HG03460 (cell line): ENCODE measurements around the gene TAF4.

ENCODE experiments used
- ATAC-seq: cut with Tn5 transposase; IDR thresholded peaks from one replicate; pipeline ENCODE4 v1.9.1; 2021; ENCODE audit not compliant: unreplicated experiment

TAF4 gene

DNA sequence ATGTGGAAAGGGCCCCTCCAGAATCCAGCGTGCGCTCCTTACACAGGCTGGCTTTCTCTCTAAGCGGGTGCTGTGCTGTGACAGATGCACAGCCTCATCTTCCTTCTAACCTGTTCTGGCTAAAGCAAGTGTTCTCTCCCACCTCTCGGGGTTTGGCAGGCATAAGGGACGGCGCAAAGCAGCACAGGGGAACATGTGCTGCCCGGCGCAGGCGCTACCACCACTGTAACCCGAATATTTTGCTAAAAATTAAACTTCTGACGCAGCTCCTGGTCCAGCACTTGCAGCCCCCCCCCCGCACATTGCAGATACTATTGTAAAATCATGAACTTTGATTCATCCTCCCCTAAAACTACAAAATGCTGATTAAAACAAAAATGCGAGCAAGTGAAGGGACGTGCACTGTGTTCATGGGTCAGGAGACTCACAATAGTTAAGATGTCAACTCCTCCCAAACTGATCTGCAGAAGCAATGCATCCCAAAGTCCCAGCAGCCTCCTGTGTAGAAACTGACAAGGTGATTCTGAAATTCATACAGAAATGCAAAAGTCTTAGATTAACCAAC lies 43.0 kb downstream of the TAF4 start:
- no peak for ATAC-seq

DNA sequence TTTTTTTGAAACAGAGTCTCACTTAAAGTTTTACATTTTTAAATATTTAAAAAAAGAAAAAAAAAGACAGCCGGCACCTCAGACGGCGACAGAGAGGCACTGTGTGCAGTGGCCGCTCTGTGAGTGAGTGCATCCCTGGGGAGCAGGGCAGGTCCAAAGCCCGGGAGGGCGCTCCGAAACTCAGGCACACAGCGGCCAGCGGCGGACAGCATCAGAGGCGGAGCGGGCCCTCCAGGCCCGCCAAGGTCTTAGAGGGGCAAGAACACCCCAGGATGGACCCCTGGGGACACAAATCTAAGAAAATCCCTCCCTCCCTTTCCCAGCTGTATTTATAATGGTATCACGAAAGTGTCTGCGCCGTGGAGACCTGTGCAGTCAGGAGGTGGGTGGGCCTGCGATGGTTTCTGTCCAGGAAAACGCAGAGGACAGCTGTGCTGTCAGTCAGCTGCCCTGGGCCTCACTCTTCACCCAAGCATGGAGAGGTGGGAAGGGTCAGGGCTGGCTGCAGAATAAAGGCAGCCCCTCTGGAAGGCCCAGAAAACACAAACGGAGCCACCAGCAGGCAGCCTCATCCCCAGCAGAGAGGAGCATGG lies 43.8 kb downstream of the TAF4 start:
- ATAC-seq, result no peak

DNA sequence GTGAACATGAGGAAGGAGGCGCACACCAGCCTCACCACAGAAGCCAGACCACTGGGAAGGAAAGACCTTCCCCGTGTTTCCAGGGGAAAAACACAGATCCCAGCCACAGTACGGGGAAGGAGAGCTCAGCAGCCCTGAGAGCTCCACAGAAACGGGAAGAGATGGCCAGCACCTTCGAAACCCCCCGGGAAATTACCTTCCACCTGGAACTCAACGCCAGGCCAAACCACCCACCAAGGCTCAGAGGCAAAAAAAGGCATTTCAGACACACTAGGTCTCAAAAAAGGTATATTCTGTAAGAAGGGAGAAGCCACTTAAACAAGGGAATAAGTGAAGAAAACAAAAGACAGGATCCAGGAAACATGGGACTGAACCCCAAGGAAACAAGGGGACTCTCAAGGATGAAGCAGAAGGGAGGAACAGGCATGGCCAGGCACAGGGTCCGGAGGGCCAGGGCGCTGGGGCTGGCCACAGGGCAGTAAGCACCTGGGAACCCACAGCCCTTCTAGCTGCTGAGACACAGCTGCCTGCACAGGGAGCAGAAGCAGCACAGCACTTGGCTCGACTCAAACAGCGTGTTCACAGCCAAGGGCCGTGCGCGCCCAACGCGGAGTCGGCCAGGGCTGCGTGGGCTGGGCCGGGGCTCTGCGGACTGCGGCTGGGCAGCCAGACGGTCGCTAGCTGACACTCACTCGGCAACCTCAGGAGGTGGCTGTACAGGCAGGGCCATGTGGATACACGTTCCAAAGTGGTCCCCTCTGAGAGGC lies 44.6 kb downstream of the TAF4 start:
- no peak for ATAC-seq

DNA sequence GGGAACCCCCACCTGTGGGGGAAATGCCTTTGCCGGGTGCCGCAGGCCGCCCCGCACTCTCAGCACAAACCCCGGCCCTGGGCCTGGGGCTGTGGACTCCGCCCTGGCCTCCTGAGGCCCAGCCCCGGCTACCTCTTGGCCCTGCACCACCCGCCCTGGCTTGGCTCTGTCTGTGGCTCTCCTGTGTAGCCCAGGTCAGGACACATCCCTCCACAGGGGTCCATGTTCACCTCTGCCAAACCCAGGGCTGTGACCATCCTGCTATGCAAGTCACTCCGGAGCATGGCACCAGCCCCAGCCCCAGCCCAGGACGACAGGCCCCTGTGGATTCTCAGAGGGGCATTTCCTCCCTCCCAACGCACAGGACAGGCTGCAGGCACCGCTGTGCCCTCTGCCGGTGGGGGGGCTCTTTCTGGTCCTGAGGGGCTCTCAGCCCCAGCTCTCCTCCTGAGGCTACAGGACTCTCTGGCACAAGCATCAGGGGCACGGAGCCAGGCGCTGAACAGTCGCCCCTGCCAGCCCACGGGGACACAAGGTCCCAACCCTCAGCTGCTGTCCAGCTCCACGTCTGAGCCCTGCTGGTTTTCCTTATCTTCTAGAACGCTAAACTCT lies 45.7 kb downstream of the TAF4 start:
- ATAC-seq, result no peak

DNA sequence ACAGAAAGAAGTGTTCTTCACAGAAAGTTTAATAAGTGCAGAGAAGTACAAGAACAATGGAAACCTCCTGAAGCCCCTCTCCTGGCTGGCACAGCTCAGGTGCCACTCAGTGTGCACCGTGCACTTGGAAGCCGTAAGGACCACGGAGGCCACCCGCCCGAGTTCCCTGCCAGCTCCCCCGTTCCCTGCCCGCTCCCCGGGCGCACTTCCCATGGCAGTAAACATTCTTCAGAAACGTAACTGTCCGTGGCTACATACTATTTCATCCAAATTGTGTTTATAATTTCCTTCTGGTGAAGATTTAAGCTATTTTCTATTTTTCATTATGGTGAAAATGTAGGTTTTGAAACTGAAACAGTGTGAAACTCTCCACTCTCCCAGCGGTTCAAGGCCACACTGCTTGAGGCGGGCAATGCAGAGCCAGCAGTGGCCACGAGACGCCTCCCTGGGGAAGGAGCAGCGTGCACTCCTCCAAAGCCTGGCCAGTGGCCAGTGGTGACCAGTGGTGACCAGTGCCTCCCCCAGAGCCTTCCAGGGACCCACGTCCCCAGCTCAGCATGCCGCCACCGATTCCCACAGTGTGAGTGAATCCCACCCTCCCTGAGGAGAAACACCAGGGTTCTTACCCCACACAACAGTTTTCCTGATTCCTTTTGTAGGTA lies 46.4 kb downstream of the TAF4 start:
- ATAC-seq, result no peak

DNA sequence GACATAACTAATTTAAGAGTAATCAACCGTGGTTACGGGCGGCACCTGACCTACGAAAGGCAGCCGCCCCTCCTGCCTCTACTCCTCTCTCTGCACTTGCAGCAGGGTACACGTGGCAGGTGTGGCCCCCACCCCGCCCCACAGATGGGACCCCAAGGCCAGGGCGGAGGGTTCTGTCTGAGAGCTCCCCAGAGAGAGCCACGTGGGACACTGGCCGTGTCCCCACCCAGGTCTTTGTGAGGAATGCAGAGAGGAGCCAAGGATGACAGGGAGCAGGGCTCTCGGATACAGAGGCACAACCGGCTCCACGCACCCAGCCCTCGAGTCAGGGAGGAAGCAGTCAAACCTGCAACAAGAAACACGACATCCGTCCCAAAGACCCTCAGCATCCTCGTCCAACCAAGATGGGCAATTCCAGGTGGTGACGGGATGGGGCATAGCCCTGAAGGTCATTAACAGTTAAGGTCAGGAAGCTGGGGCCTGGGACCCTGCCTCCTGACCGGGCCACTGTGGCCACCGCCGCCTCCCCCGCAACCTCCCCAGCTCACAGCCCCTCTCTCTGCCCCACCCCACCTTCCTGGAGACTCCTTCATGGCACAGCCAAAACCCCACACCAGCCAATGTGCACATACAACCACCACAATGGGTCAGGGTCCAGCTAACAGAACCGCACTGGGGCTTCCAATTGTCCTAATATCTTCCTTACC lies 47.1 kb downstream of the TAF4 start:
- no peak for ATAC-seq

DNA sequence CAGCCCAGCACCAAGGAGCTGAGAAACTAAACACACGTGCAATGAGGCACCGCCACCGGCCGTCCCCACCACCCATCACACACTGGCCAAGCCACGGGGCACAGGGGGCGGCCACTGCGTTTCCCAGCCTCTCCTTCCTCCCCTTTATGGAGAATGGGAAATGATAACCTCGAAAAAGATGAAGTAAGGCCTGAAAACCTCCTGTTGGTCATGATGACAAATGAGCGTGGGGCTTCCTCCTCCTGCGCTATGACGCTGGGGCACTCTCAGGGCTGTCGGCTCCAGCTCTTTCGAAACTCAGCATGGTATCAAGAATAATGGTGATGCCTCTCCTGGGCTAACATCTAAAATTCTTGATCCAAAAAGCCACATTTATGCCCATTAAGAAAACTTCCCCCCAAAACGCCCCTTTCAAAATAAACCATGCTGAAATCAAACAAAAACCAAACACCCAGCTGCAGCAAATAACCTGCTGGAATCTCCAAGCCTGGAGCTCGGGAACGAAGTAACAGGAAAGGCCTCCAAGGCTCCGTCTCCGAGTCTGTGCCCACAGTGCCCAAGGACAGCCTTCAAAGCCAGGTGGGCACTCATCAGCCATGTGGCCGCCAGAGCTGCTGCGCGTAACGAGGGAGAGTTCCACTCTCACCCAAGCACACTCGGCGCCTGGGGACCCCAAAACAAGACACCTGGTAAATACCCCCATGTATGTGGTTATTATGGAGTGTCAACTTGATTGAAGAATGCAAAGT lies 50.0 kb downstream of the TAF4 start:
- no peak for ATAC-seq

DNA sequence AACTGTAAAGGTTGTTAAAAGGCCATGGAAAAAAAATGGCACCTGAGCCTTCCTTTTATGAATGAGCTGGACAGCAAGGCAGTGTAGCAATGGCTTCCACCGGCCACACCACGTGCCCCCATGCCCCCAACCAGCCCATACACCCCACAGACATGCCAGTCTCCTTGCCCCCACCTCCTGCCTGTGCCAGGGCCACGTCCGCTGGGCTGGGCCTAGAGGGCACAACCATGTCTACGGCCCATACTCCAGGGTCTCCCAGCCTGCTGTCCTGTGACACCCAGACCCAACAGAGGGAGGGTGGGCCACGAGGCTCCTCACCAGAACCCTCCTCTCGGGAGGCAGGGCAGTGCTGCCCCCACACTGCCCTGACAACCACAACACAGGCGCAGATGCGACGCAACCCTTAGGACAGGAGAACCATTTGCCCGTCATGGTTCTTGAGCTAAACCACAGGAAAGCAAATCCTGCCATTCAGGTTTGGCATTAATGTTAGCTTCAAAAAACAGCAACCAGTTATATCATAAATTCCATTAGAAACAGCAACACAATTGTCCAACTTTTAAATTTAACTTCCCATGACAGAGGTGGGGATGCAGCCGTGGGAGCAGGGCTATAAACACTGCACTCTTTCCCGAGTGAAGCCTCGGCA lies 50.7 kb downstream of the TAF4 start:
- ATAC-seq, result no peak

DNA sequence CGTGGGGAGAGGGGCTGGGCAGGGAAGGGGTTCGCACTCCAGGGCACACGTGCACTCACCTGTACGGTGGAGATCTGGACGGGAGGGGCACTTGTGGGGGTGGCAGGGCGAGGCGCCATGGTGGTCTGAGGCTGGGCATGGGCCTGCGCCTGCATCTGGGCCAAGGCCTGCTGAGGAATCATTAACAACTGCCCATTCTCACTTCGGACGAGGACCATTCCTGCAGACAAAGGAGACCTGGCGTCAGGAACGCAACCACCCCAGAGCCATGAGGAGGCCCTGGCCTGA lies 51.2 kb downstream of the TAF4 start:
- no peak for ATAC-seq

DNA sequence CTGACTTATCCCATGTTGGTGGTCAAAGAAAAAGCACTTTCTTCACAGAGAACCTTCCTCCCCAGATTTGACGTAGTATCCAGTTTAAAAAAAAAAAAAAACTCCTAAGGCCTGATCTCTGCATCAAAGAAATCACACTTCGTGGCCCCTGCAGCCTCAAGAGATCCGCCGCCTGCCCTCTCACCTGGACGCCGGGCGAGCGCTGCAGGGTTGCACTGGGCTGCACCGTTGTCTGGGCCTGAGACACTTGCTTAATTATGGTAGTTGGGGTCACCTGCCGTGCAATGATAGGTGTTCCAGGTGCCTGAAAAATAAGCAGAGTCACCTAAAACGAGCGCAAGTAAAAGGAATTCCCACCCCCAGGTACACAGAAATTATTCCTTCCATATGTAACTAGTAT lies 53.0 kb downstream of the TAF4 start:
- ATAC-seq, result no peak

DNA sequence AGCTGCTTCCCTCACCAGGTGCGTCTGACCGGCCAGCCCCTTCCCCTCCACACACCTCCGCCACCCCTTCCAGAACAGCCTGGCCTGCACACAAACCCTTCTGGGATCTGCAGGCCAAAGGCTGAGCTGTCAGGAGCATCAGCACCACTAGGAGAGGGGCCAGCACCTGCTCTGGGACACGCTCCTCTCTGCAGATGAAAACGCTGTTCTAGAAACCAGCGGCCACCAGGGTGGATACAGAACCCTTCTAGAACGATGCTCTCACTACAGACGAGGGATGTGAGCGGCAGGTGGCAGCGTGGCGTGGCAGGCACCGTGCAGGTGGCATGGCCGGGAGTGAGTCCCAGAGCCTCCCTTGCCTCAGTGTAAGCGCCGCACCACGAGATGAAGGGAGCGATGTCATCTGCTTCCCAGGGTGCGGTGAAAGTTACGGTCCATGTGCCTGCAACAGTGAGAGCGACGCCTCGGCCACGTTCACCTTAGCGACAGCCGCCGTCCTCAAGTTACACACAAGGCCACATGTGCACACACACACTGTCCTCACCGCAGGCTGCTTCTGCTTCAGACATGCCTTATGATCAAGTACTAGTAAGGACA lies 53.6 kb downstream of the TAF4 start:
- no peak for ATAC-seq

DNA sequence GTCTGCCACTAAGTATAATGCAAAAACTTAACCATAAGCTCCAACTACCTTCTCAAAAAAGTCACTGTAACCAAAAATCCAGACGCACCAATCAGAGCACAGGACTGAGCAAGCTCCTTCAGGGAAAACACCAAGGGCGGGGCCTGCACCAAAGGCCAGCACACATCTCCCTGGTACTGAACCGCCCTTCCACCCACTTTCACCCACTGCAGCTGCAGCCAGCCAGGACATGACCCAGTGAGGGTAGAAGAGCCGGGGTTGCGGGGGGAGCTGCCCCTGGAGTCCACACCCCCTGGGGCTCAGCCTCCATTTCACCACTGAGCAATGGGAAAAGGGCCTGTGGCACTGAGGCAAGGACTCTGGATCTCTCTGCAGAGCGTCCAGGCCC lies 54.3 kb downstream of the TAF4 start:
- ATAC-seq, result no peak

DNA sequence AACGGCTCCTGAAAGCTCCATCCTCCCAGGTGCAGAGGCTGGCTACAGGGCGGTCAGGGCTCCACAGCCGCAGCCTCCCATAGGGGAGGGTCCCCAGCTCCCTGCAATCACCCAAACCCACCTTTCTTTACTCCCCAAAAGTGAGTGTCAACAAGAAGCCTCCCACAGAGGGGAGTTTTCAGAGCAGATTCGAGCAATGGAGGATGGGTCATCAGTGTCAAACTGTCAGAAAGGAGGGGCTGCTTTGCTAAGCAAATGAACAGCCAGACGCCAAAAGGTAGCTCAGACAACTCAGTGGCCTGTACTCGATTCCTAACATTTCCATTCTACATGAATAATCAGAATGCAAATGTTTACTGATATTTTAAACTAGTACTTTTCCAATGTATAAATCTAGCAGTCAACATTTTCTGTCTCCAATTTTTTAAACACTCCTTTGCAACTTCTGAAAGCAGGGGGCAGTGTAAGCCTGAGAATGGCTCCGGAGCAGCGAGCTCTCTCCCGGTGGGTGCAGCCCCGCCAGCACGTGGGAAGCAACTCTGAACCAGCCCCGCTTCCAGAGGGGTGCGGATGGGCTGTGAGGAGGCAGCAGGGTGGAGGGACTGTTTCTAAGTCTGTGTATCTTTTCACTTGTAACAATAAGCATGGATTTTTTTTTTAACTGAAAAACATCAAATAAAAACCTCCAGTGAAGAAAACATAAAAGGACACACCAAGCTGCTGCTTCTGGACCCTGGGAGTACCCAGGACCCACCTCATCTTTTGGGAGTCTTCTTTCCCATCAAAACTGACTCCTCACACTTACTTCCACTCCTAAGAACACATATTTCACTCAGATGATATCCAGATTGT lies 54.9 kb downstream of the TAF4 start:
- no peak for ATAC-seq

DNA sequence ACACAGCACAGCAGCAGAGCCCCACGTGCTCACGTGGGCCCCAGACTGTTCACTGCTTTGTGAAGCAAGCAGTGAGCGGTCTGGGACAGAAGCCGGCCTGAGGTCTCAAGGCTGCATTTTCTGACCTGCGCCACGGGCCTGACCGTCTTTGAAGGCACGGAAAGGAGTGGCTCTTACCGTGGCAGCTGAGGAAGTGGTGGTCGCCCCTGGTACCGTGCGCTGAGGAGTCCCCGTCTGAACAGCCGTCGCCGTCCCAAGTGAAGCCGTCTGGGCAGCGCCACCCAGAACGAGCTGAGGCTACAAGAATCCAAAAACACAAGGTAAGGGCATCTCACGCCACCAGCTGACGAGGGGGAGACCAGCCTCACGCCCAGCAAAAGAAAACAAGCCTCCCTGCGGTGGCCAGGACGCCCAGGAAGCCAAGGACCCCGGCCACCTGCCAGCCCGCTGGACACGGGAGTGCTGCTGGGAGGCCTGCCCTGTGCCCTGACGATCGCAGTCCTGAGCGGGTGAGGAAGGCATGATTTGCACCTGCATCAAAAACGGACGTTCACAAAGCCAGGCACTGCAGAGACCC lies 55.7 kb downstream of the TAF4 start:
- ATAC-seq, result no peak

DNA sequence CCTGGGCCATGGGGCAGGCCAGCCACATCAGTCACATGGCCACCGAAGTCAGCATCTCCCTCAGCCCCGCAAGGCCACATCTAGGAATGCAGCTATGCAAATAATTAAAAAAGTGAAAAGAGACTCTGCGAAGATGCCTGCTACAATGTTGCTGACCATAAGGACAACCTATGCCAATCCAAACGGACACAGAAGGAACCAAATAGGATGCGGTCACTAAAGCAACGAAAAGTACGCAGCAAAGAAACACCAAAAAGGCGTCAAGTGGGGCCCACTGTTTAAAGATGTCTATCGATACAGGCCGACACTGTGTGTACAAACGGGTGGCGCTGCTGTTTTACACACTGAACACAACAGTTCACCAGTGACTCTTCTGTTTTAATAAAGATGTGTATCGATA lies 56.4 kb downstream of the TAF4 start:
- no peak for ATAC-seq

DNA sequence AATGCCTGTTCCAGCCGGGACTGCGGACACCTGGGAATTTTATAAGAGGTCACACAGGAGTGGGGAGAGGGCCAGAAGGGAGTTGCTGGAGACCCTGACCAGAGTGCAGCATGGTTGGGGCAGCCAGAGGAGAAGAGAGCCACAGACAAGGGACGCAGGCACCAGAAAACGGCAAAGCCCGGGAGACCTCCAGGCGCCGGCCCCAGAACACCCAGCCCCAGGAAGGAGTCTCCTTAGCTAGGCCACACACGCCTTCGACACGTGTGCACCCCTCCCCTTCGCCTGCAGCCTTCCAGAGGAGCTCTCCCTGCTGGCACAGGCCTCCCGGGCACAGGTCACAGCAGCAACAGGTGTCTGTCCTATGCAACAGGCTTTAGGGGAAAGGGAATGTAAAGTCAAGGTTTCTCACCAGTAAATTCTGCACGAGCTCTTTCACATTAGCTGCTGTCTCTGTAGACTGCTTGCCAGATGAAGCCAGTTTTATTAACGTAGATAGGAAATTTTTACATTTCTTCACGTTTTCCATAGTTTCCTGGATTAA lies 57.0 kb downstream of the TAF4 start:
- no peak for ATAC-seq

DNA sequence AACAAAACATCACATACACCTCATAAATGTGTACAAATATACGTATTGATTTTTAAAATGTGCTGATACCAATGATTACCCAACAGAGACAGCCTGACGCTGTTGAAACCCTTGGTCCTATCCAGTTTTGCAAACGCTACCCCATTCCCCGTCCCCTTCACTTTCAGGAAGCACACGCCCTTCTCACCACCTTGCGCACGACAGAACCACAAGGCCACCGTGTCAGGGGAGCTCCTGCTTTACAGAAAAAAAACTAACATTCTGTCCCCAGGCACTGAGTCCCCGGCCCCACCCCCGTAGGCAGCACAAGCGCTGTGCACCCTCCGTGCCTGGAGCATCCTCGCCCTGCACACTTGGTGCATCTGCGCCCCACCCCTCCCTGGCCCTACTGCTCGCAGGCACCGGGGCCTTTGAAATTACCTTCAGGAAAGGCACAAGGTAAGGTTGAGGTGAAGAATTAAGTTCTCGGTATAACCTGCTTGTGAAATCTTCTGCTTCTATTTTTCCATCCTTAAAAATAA lies 58.5 kb downstream of the TAF4 start:
- no peak for ATAC-seq

DNA sequence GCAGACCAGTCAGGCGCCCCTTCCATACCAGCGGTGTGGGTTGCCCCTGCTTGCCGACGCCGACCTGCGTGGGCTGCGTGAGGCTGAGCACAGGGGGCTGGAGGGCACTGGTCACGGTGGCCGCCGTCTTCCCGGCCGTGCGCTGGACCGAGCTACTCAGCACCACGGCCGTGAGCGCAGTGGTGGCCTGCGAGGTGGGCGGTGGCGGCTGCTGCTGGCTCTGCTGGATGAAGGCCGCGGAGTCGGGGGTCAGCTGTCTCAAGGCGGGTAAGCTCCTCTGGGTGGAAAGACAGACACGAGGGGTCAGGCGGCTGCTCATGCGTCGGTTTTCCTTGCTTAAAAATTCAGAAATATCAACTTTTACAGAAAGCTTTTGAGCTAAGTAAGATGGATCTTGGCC lies 59.2 kb downstream of the TAF4 start:
- no peak for ATAC-seq
